Activated CD4-positive, alpha-beta memory T cell treated with anti-CD3 and anti-CD28 coated beads, Interleukin-2, amount 10 ng/mL, durations not matched to agents 7 days and 5 days (primary cell): ENCODE data around the gene CISD2. TPM values are rescaled to one million over a fixed set of nuclear protein-coding genes. Genes with fewer than 3 reads are reported as not detected.
"Not testable (repeated sequence)": the region's sequence is repeated elsewhere in the genome, so short reads cannot be mapped to it uniquely, and the experiment has no call there.

ENCODE experiments used
- CTCF ChIA-PET: fragments of 350-600 bp; sonication (Branson Sonifier 250); formaldehyde crosslinking; loops from one replicate; lab custom pipeline; 2021; ENCODE audit warnings: antibody characterized with exemption, inconsistent platforms; lab: Charles Lee
- POLR2A ChIA-PET: fragments of 350-600 bp; sonication (Branson Sonifier 250); formaldehyde crosslinking; loops from one replicate; lab custom pipeline; 2021; ENCODE audit warnings: antibody characterized with exemption; lab: Charles Lee
- DNase-seq: peaks from one replicate; pipeline ENCODE4 v3.0.0-alpha.2; 2020
- H3K27ac Mint-ChIP-seq: one replicate; pipeline ENCODE4 v1.8.0; 2021; ENCODE audit warnings: mild to moderate bottlenecking, mixed read lengths
- H3K27me3 Mint-ChIP-seq: one replicate; pipeline ENCODE4 v1.8.0; 2021; ENCODE audit warnings: mixed read lengths
- H3K36me3 Mint-ChIP-seq: one replicate; pipeline ENCODE4 v1.8.0; 2021; ENCODE audit warnings: low read depth, mixed read lengths
- H3K4me1 Mint-ChIP-seq: one replicate; pipeline ENCODE4 v1.8.0; 2021; ENCODE audit warnings: mixed read lengths
- H3K4me3 Mint-ChIP-seq: one replicate; pipeline ENCODE4 v1.8.0; 2021; ENCODE audit warnings: mild to moderate bottlenecking, mixed read lengths
- H3K9me3 Mint-ChIP-seq: one replicate; pipeline ENCODE4 v1.8.0; 2021; ENCODE audit warnings: mixed read lengths
- total RNA-seq, 2 experiments: library from RNA; stranded (reverse); gene quantifications; one replicate each; pipeline ENCODE4 v1.2.3, GENCODE V29; 2021

CISD2 gene
- total RNA-seq, 2 experiments from 2014 or later = 37.9 to 39.8 TPM

- peaks cover 2% of the 10 kb centered on the region for H3K4me1 Mint-ChIP-seq
- CTCF ChIA-PET = interaction anchor here (0.8 to 1.2 kb wide), 2 partner anchors 9 to 10 kb away, joined by 3 to 4 read pairs; partner anchors contain the start of gene CISD2
- H3K9me3 Mint-ChIP-seq = peaks cover 27% of the 10 kb centered on the region
- H3K27ac Mint-ChIP-seq = no peak overlapping the region
- H3K36me3 Mint-ChIP-seq = peaks cover 36% of the 10 kb centered on the region
- DNase-seq = no peak
- POLR2A ChIA-PET = interaction anchor here (2.7 to 3.5 kb wide), 2 partner anchors 10 to 31 kb away, joined by 13 to 23 read pairs; partner anchors contain the start of genes CISD2 and UBE2D3
- H3K4me3 Mint-ChIP-seq = no peak overlapping the region
- H3K27me3 Mint-ChIP-seq = no peaks in the 10 kb centered on the region
These were observed 9.8 kb upstream of the CISD2 start for GRCh38 chr4:102858828-102859464.

DNA sequence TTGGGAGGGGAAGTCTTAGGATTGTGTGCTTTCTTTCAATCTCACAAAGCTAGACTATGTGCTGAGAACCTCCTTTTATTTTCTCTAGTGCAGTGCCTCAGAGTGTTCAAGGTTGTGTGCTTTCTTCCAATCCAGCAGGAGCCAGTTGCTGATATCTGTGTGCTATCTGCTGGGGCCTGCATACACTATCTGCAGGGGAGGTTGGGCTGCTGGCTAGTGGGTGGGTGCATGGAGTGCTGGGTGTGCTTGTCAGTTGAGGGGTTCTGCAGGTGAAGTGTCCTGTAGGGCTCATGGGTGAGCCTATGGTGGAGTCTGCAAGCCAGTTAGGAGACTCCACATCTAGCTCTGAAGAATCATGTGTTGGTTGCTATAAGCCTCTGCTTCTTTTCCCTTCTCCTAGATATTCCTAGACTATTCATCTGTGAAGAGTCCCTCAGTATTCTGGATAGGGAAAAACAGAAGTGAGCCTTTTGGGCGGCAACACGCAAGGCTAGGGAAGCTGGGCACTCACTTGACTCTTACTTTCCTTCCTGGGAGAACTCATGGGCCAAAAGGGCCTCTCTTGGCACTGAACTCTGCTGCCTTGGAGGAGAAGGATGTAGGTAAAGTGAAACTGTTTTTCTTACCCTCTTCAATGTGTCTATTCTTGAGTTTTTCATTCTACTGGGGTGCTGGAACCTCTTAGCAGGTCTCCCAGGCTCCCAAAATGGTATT, 8.0 kb upstream of the CISD2 start:
- no peaks in the 10 kb centered on the region for H3K27me3 Mint-ChIP-seq
- H3K4me1 Mint-ChIP-seq = peaks cover 19% of the 10 kb centered on the region
- H3K36me3 Mint-ChIP-seq = peaks cover 52% of the 10 kb centered on the region
- ChIA-PET CTCF (no interaction called here), POLR2A (interaction anchor here (2.9 to 3.5 kb wide), 2 partner anchors 8 to 33 kb away, joined by 9 to 23 read pairs; partner anchors contain the start of genes CISD2 and UBE2D3)
- H3K9me3 Mint-ChIP-seq = peaks cover 27% of the 10 kb centered on the region
- H3K4me3 Mint-ChIP-seq = no peak overlapping the region
- DNase-seq = no peak
- H3K27ac Mint-ChIP-seq = no peak overlapping the region

- Mint-ChIP-seq H3K4me3 (no peak overlapping the region), H3K4me1 (peaks cover 32% of the 10 kb centered on the region), H3K27ac (no peak overlapping the region), H3K9me3 (peaks cover 27% of the 10 kb centered on the region), H3K36me3 (peaks cover 57% of the 10 kb centered on the region), H3K27me3 (no peaks in the 10 kb centered on the region)
- no peak for DNase-seq
- CTCF ChIA-PET = no interaction called here
- POLR2A ChIA-PET = interaction anchor here (2.9 kb wide), 1 partner anchor 34 kb away, joined by 9 read pairs; the partner anchor contains the start of gene UBE2D3
These were observed 6.8 kb upstream of the CISD2 start for GRCh38 chr4:102862016-102862415.

- Mint-ChIP-seq H3K4me1 (peaks cover 39% of the 10 kb centered on the region), H3K4me3 (no peak overlapping the region), H3K36me3 (peaks cover 57% of the 10 kb centered on the region), H3K27ac (no peak overlapping the region), H3K27me3 (no peaks in the 10 kb centered on the region), H3K9me3 (peaks cover 25% of the 10 kb centered on the region)
- CTCF ChIA-PET = no interaction called here
- DNase-seq = no peak
- POLR2A ChIA-PET = interaction anchor here (2.9 kb wide), 1 partner anchor 35 kb away, joined by 9 read pairs; the partner anchor contains the start of gene UBE2D3
These were observed 6.0 kb upstream of the CISD2 start for GRCh38 chr4:102862747-102863146.

DNA sequence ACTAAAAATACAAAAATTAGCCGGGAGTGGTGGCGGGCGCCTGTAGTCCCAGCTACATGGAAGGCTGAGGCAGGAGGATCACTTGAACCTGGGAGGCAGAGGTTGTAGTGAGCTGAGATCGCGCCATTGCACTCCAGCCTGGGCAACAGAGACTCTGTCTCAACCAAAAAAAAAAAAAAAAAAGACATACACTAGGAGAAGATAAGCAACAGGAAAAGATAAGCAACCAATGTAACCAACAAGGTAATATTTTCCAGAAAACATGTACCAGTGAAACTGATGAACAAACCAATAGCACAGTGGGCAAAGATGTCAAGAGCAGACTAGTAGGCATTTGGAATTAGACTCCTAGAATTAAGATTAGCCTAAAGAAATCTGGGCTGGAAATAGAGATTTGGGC, 3.5 kb upstream of the CISD2 start:
- POLR2A ChIA-PET = interaction anchor here (7.3 kb wide), 1 partner anchor 43 kb away, joined by 510 read pairs; the partner anchor contains the start of gene UBE2D3
- not testable (repeated sequence) for H3K27ac Mint-ChIP-seq, H3K27me3 Mint-ChIP-seq, DNase-seq, H3K4me3 Mint-ChIP-seq
- Mint-ChIP-seq H3K9me3 (peaks cover 11% of the 10 kb centered on the region), H3K4me1 (peaks cover 49% of the 10 kb centered on the region), H3K36me3 (peaks cover 49% of the 10 kb centered on the region)
- CTCF ChIA-PET = interaction anchor here (0.7 to 1.1 kb wide), 2 partner anchors 37 to 144 kb away, joined by 3 to 4 read pairs; no protein-coding TSS in a partner anchor

GRCh38 chr4:102867278-102868152, 1.3 kb upstream of the CISD2 start:
- H3K27ac Mint-ChIP-seq = peak overlapping the region; percentile 99
- H3K4me1 Mint-ChIP-seq = peaks cover 63% of the 10 kb centered on the region
- CTCF ChIA-PET = interaction anchor here (0.7 to 3.6 kb wide), 7 partner anchors 9 to 437 kb away, joined by 3 to 34 read pairs (median 4); partner anchors contain the start of gene UBE2D3
- peaks cover 2% of the 10 kb centered on the region for H3K9me3 Mint-ChIP-seq
- peaks cover 44% of the 10 kb centered on the region for H3K36me3 Mint-ChIP-seq
- H3K27me3 Mint-ChIP-seq = no peaks in the 10 kb centered on the region
- H3K4me3 Mint-ChIP-seq = peak overlapping the region; percentile 92
- DNase-seq = no peak
- POLR2A ChIA-PET = interaction anchor here (0.7 to 7.3 kb wide), 15 partner anchors 8 to 522 kb away, joined by 3 to 510 read pairs (median 5); partner anchors contain the start of genes MANBA, NFKB1, SLC39A8 and UBE2D3

DNA sequence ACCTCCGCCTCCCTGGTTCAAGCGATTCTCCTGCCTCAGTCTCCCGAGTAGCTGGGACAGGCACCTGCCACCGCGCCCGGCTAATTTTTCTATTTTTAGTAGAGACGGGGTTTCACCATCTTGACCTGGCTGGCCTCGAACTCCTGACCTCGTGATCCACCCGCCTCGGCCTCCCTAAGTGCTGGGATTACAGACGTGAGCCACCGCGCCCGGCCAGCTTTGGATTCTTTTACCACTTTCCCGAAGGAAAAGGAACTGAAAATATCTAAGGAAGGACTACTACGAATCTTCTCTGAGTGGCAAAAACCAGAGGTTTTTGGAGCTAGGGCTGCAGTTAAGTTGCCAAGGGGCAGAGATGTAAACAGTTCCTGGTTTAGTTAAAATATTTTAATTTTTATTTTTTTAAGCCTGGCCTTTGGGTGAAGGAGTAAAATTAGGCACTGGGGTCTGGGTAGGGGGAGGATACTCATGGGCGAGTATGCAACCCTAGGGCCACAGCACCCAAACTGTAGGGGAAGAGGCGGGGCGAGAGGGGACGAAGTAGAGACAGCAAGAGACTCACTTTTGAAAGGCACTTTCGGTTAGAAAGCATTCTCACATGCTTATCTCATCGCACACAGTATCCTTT, 525 bp upstream of the CISD2 start:
- Mint-ChIP-seq H3K4me3 (peak overlapping the region; percentile 92), H3K9me3 (peaks cover 3% of the 10 kb centered on the region), H3K36me3 (peaks cover 45% of the 10 kb centered on the region), H3K27me3 (no peaks in the 10 kb centered on the region), H3K4me1 (peaks cover 70% of the 10 kb centered on the region), H3K27ac (peak overlapping the region; percentile 99)
- ChIA-PET POLR2A (interaction anchor here (0.8 to 7.3 kb wide), 27 partner anchors 9 to 524 kb away, joined by 3 to 510 read pairs (median 5); partner anchors contain the start of genes BDH2, MANBA, NFKB1 and SLC39A8), CTCF (interaction anchor here (0.7 to 3.6 kb wide), 7 partner anchors 10 to 437 kb away, joined by 3 to 34 read pairs (median 4); partner anchors contain the start of gene UBE2D3)
- DNase-seq = peak; percentile 37

- H3K27me3 Mint-ChIP-seq = no peaks in the 10 kb centered on the region
- H3K36me3 Mint-ChIP-seq = peaks cover 50% of the 10 kb centered on the region
- POLR2A ChIA-PET = interaction anchor here (0.6 to 7.3 kb wide), 30 partner anchors 8 to 525 kb away, joined by 3 to 510 read pairs (median 4); partner anchors contain the start of genes BDH2, MANBA, NFKB1 and SLC39A8
- DNase-seq = no peak
- H3K27ac Mint-ChIP-seq = peak overlapping the region; percentile 99
- peaks cover 3% of the 10 kb centered on the region for H3K9me3 Mint-ChIP-seq
- peaks cover 66% of the 10 kb centered on the region for H3K4me1 Mint-ChIP-seq
- H3K4me3 Mint-ChIP-seq = peak overlapping the region; percentile 92
- CTCF ChIA-PET = interaction anchor here (1.0 to 3.6 kb wide), 6 partner anchors 10 to 525 kb away, joined by 3 to 34 read pairs (median 5); partner anchors contain the start of genes SLC39A8 and UBE2D3
These were observed 891 bp downstream of the CISD2 start for GRCh38 chr4:102869569-102870197.

- POLR2A ChIA-PET = interaction anchor here (0.9 to 4.5 kb wide), 2 partner anchors 45 to 111 kb away, joined by 3 to 34 read pairs; partner anchors contain the start of genes MANBA and UBE2D3
- H3K27ac Mint-ChIP-seq = peak overlapping the region; percentile 34
- peaks cover 55% of the 10 kb centered on the region for H3K36me3 Mint-ChIP-seq
These were observed 3.0 kb downstream of the CISD2 start for GRCh38 chr4:102871772-102872171.

GRCh38 chr4:102877477-102878106, 8.8 kb downstream of the CISD2 start:
- POLR2A ChIA-PET = interaction anchor here (1.5 kb wide), 1 partner anchor 9 kb away, joined by 6 read pairs; the partner anchor contains the start of gene CISD2
- H3K27ac Mint-ChIP-seq, H3K4me3 Mint-ChIP-seq, CTCF ChIA-PET, H3K27me3 Mint-ChIP-seq, DNase-seq: not testable (repeated sequence)
- Mint-ChIP-seq H3K4me1 (peaks cover 18% of the 10 kb centered on the region), H3K9me3 (peaks cover 16% of the 10 kb centered on the region), H3K36me3 (peaks cover 76% of the 10 kb centered on the region)

More at GRCh38 chr4:102871772-102872171, 3.0 kb downstream of the CISD2 start:
- H3K27me3 Mint-ChIP-seq = no peaks in the 10 kb centered on the region
- no peak overlapping the region for H3K4me3 Mint-ChIP-seq
- peaks cover 7% of the 10 kb centered on the region for H3K9me3 Mint-ChIP-seq
- peaks cover 46% of the 10 kb centered on the region for H3K4me1 Mint-ChIP-seq
- CTCF ChIA-PET = no interaction called here
- no peak for DNase-seq
